Measurements from ENCODE around the gene CLASP2. TPM values are rescaled to one million over a fixed set of nuclear protein-coding genes. Genes with fewer than 3 reads are reported as not detected.
A peak's percentile ranks its signal among the peaks of the same experiment; 100 is the strongest.

CLASP2 gene
- total RNA-seq, 1 donor from 2014 or later = 65.0 TPM

DNA sequence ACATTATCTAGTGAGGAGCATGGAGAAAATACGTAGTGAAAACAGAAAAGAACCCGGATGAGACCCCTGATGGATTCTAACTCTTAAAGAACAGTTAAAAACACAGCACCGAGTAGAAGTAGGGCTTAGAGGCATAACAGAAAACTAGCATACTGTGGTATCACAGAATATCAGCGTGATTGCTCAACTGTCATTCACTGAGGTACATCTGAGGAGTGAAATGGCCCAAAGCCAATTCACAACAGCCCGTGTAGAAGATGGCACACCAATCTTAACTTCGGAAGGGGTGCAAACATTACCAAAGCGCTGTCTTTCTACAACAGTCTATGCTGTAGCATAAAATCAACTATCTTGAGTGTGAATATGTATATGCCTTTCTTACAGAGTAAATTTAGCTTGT lies 1.8 kb downstream of the CLASP2 start:
- Histone ChIP-seq H2AFZ (ENCODE audit: low read depth, low read length) (no peak overlapping the region), H3K36me3 (ENCODE audit: insufficient read depth, low read length) (no peaks in the 10 kb centered on the region), H4K20me1 (ENCODE audit: insufficient read depth, low read length) (peaks cover 35% of the 10 kb centered on the region), H3K79me2 (ENCODE audit: insufficient read depth, low read length) (peaks cover 59% of the 10 kb centered on the region), H3K27me3 (ENCODE audit: insufficient read depth, low read length) (no peaks in the 10 kb centered on the region), H3K9me3 (ENCODE audit: insufficient read depth, low read depth, low read length) (no peaks in the 10 kb centered on the region), H3K9ac (ENCODE audit: low read length) (peak overlapping the region; percentile 88), H3K4me2 (ENCODE audit: low read length) (peak overlapping the region; percentile 92), H3K4me3 (ENCODE audit: insufficient read depth, low read depth, low read length) (peak overlapping the region; percentile 71), H3K4me1 (ENCODE audit: insufficient read depth, low read length) (peaks cover 11% of the 10 kb centered on the region), H3K27ac (ENCODE audit: low read depth, low read length) (no peak overlapping the region)
- DNase-seq (ENCODE audit: low read depth) = no peak
- H3K9me3 Mint-ChIP-seq (ENCODE audit: unreplicated experiment) = no peaks in the 10 kb centered on the region
- peaks cover 2% of the 10 kb centered on the region for H3K4me1 Mint-ChIP-seq (ENCODE audit: low read depth, unreplicated experiment)
- no peak overlapping the region for H3K4me3 Mint-ChIP-seq (ENCODE audit: unreplicated experiment)
- H3K27ac Mint-ChIP-seq (ENCODE audit: unreplicated experiment) = no peak overlapping the region
- no peak for FAIRE-seq
- H3K36me3 Mint-ChIP-seq (ENCODE audit: low read depth, unreplicated experiment) = peaks cover 2% of the 10 kb centered on the region
- TF ChIP-seq EZH2 (IDR thresholded peaks at IDR 0.05; ENCODE audit: insufficient read depth, low read length) = no peak
- TF ChIP-seq, protein P1, sequence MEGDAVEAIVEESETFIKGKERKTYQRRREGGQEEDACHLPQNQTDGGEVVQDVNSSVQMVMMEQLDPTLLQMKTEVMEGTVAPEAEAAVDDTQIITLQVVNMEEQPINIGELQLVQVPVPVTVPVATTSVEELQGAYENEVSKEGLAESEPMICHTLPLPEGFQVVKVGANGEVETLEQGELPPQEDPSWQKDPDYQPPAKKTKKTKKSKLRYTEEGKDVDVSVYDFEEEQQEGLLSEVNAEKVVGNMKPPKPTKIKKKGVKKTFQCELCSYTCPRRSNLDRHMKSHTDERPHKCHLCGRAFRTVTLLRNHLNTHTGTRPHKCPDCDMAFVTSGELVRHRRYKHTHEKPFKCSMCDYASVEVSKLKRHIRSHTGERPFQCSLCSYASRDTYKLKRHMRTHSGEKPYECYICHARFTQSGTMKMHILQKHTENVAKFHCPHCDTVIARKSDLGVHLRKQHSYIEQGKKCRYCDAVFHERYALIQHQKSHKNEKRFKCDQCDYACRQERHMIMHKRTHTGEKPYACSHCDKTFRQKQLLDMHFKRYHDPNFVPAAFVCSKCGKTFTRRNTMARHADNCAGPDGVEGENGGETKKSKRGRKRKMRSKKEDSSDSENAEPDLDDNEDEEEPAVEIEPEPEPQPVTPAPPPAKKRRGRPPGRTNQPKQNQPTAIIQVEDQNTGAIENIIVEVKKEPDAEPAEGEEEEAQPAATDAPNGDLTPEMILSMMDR (IDR thresholded peaks at IDR 0.05; ENCODE audit: insufficient read depth, low read depth, low read length) = no peak
- no peaks in the 10 kb centered on the region for H3K27me3 Mint-ChIP-seq (ENCODE audit: low read depth, unreplicated experiment)

DNA sequence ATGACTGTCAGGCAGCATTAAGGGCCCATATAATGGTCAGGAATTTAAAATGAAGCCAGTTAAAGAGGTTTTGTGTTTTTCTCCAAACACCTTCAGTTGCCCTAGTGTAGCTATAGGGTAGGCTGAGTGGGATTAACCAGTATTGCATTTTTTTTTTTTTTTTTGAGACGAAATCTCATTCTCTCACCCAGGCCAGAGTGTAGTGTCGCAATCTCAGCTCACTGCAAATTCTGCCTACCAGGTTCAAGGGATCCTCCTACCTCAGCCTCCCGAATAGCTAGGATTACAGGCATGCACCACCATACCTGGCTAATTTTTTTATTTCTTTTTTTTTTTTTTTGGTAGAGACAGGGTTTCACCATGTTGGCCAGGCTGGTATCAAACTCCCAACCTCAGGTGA lies 7.0 kb downstream of the CLASP2 start:
- H3K79me2 ChIP-seq (ENCODE audit: insufficient read depth, low read length) = peaks cover 96% of the 10 kb centered on the region
- Mint-ChIP-seq H3K27ac (ENCODE audit: unreplicated experiment) (no peak overlapping the region), H3K27me3 (ENCODE audit: low read depth, unreplicated experiment) (no peaks in the 10 kb centered on the region), H3K4me1 (ENCODE audit: low read depth, unreplicated experiment) (no peaks in the 10 kb centered on the region), H3K9me3 (ENCODE audit: unreplicated experiment) (no peaks in the 10 kb centered on the region), H3K4me3 (ENCODE audit: unreplicated experiment) (no peak overlapping the region), H3K36me3 (ENCODE audit: low read depth, unreplicated experiment) (peaks cover 2% of the 10 kb centered on the region)
- H3K27ac ChIP-seq (ENCODE audit: low read depth, low read length) = no peak overlapping the region
- no peak overlapping the region for H2AFZ ChIP-seq (ENCODE audit: low read depth, low read length)
- H3K27me3 ChIP-seq (ENCODE audit: insufficient read depth, low read length) = no peaks in the 10 kb centered on the region
- TF ChIP-seq EZH2 (IDR thresholded peaks at IDR 0.05; ENCODE audit: insufficient read depth, low read length) = no peak
- TF ChIP-seq, protein P1 (IDR thresholded peaks at IDR 0.05; ENCODE audit: insufficient read depth, low read depth, low read length) = no peak
- FAIRE-seq = no peak
- H3K36me3 ChIP-seq (ENCODE audit: insufficient read depth, low read length) = no peaks in the 10 kb centered on the region
- peaks cover 36% of the 10 kb centered on the region for H4K20me1 ChIP-seq (ENCODE audit: insufficient read depth, low read length)
- H3K9me3 ChIP-seq (ENCODE audit: insufficient read depth, low read depth, low read length) = no peaks in the 10 kb centered on the region
- H3K4me3 ChIP-seq (ENCODE audit: insufficient read depth, low read depth, low read length) = no peak overlapping the region
- H3K4me2 ChIP-seq (ENCODE audit: low read length) = no peak overlapping the region
- peaks cover 2% of the 10 kb centered on the region for H3K4me1 ChIP-seq (ENCODE audit: insufficient read depth, low read length)
- no peak for DNase-seq (ENCODE audit: low read depth)
- H3K9ac ChIP-seq (ENCODE audit: low read length) = no peak overlapping the region

DNA sequence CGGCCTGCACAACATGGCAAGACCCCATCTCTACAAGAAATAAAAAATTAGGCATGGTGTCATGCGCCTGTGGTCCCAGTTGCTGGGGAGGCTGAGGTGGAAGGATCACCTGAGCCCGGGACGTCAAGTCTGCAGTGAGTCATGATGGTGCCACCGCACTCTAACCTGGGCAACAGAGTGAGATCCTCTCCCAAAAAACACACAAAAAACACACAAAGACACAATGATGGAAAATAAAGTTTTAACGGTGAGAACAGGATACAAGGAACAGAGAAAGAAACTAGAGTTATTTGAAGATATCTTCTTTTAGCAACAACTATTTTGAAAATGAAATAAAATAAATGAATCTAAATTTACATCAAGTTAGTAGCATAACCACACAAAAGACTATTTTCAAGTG lies 12.0 kb downstream of the CLASP2 start:
- Histone ChIP-seq H3K9ac (ENCODE audit: low read length) (no peak overlapping the region), H2AFZ (ENCODE audit: low read depth, low read length) (no peak overlapping the region), H3K4me2 (ENCODE audit: low read length) (no peak overlapping the region), H3K36me3 (ENCODE audit: insufficient read depth, low read length) (no peaks in the 10 kb centered on the region), H3K27ac (ENCODE audit: low read depth, low read length) (no peak overlapping the region), H4K20me1 (ENCODE audit: insufficient read depth, low read length) (peaks cover 9% of the 10 kb centered on the region), H3K9me3 (ENCODE audit: insufficient read depth, low read depth, low read length) (peaks cover 5% of the 10 kb centered on the region), H3K79me2 (ENCODE audit: insufficient read depth, low read length) (peaks cover 93% of the 10 kb centered on the region), H3K27me3 (ENCODE audit: insufficient read depth, low read length) (no peaks in the 10 kb centered on the region), H3K4me3 (ENCODE audit: insufficient read depth, low read depth, low read length) (no peak overlapping the region), H3K4me1 (ENCODE audit: insufficient read depth, low read length) (no peaks in the 10 kb centered on the region)
- Mint-ChIP-seq H3K9me3 (ENCODE audit: unreplicated experiment) (peaks cover 13% of the 10 kb centered on the region), H3K36me3 (ENCODE audit: low read depth, unreplicated experiment) (no peaks in the 10 kb centered on the region), H3K27ac (ENCODE audit: unreplicated experiment) (no peak overlapping the region), H3K4me3 (ENCODE audit: unreplicated experiment) (no peak overlapping the region), H3K27me3 (ENCODE audit: low read depth, unreplicated experiment) (no peaks in the 10 kb centered on the region), H3K4me1 (ENCODE audit: low read depth, unreplicated experiment) (no peaks in the 10 kb centered on the region)
- TF ChIP-seq, protein P1 (IDR thresholded peaks at IDR 0.05; ENCODE audit: insufficient read depth, low read depth, low read length) = no peak
- TF ChIP-seq EZH2 (IDR thresholded peaks at IDR 0.05; ENCODE audit: insufficient read depth, low read length) = no peak
- FAIRE-seq (no peak), DNase-seq (ENCODE audit: low read depth) (no peak)
